Left lobe of liver (tissue), 2 donors: ENCODE measurements around the gene DDX60. TPM values are rescaled to one million over a fixed set of nuclear protein-coding genes. Genes with fewer than 3 reads are reported as not detected.
"Not testable (repeated sequence)": the region's sequence is repeated elsewhere in the genome, so short reads cannot be mapped to it uniquely, and the experiment has no call there.

Source experiments
- ATAC-seq: fragments of 200-7000 bp; cut with Tn5 transposase; one replicate; pipeline ENCODE4 v1.9.1; 2020; ENCODE audit warnings: mild to moderate bottlenecking, moderate library complexity
- DNase-seq: peaks from one replicate; pipeline ENCODE4 v3.0.0-alpha.2; 2020; ENCODE audit warnings: low spot score
- total RNA-seq: library from RNA; stranded (reverse); gene quantifications from one replicate; pipeline ENCODE4 v1.2.1, GENCODE V29; 2021
- donor health status: DM: no; HTN: no; CAD: no; lungs with moderate emphysema.
- donor health status: DM: no; HTN: yes; CAD: no.

Gene DDX60
- 4.3 TPM for total RNA-seq

DNA sequence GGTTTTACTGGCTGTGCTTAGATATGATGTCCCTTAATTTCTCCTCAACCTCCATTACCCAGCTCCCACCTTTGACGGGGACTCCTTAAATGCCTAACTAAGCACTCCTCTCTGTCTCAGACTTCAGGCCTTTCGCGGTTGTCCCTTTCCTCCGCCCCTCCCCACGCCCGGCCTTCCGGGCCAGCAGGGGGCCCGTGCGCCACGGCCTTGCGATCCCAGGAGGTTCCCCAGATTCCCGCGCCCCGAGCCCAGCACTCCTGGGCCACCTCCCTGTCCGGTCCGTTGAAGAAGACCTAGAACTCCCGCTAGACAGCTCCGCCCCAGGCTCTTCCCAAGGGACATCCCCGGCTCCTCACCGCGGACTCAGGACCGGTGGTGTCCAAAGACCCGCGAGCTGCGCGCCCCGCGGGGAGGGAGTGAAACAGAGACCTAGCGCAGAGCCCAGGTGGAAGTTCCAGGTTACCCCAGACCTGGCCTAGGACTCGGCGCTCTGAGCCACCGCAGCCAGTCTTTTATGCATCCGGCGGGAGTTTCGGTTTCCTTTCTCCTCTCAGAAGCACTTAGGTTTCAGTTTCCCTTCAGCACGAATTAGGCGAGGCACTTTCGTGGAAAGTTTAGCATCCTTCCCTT, at the start of gene DDX60:
Gene DDX60, minus strand, starts transcription at position 487 of the 630 bp plus-strand sequence. CDS start 7,493 bp downstream, outside the sequence.
- DNase-seq (peak; percentile 86), ATAC-seq (peak; percentile 96)

DNA sequence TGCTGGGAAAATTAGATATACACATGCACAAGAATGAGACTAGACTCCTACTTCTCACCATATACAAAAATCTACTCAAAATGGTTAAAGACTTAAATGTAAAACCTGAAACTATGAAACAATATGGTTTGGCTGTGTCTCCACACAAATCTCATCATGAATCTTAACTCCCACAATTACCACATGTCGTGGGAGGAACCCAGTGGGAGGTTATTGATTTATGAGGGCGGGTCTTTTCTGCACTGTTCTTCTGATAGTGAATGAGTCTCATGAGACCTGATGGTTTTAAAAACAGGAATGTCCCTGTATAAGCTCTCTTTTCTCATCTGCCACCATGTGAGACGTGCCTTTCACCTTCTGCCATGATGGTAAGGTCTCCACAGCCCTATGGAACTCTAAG, 48.5 kb upstream of the DDX60 start:
- no peak for ATAC-seq
- no peak for DNase-seq

DNA sequence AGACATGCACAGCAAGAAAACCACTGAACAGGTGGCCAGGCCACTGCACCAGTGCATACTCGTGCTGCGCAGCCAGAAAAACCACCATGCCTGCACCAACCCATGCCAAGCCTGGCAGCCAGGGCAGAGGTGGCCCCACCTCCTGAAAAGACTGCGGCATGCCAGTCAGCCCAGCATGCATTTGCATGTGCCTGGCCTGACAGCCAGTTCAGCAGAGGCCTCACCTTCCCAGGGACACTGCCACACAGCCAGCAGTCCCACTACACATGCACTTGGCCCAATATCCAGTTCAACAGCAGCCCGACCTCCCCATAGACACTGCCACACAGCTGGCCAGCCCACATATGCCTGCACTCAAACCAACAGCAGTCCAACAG, 43.5 kb upstream of the DDX60 start:
- DNase-seq (no peak), ATAC-seq (no peak)

- DNase-seq: no peak
- no peak for ATAC-seq
Measured at GRCh38 chr4:168361365-168362024, 42.9 kb upstream of the DDX60 start.

DNA sequence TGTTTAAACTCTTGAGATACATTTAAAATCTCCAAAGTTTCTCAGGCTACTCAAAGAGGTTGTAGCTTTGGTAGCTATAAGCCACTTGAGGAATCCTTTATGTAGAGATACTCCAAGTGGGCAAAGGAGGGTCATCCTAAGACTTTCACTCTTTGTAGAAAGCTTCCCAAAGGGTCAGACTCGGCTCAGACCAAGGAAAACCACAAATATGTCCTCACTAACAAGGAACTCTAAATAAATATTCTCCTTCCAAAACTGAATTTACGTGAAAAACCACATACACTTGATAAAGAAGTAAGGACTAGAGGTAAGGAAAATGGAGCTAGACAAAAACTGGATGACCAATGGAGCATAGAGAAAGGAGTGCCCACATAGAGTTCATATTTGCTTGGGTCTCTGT, 41.7 kb upstream of the DDX60 start:
- ATAC-seq (no peak), DNase-seq (no peak)

DNA sequence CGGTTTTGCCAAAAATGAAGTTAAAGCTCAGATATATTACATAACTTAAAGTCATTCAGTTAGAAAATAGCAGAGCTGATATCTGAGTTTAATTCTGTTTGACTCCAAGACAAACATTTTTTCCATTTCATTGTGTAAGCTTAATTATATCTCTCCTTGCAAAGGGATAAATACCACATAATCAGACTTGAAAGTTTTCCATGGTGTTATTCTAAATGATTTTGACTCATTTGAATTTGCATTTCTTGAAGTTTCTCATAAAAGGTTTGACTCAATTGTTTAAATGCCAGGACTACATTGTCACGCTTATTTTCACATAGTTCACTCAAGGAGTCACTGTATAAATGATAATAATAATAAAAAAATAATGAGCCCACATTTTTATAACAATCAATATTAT, 39.4 kb upstream of the DDX60 start:
- ATAC-seq: no peak
- no peak for DNase-seq

GRCh38 chr4:168353746-168354145, 35.2 kb upstream of the DDX60 start:
- no peak for ATAC-seq
- no peak for DNase-seq

- DNase-seq: no peak
- no peak for ATAC-seq
Measured at GRCh38 chr4:168337550-168337940, 19.0 kb upstream of the DDX60 start.

DNA sequence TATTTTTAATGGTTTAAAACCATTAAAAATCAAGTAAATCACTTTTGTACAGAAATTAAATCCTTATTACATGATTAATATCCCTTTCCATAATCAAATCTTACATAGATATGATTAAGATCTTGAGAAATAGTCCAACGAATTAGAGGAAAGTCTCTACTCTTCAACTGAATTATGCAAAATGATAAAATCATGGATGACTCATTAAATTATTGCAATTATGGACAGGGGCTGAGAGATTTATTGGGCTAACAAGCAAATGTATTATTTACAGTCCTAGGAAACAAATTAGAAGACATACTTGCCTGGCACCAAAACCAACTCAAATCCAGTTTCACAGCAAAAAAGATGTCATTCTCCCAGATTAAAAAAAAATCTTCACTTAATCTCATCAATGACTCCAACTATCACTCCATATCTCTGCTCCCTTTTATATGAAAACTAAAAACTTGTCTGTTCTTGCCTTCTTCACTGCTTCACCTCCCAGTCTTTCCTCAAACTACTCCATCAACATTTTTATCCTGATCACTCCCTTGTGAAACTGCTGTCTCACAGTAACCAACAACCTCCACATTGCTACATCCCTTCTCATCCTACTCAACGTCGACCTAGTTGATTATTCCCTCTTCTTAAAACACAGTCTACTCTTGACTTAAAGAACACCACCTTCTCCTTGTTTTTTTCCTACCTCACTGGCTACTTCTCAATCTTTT, 18.4 kb upstream of the DDX60 start:
- ATAC-seq: no peak
- no peak for DNase-seq

GRCh38 chr4:168335621-168336020, 17.1 kb upstream of the DDX60 start:
- no peak for ATAC-seq
- DNase-seq: no peak

GRCh38 chr4:168334053-168334452, 15.5 kb upstream of the DDX60 start:
- no peak for DNase-seq
- ATAC-seq: no peak

DNA sequence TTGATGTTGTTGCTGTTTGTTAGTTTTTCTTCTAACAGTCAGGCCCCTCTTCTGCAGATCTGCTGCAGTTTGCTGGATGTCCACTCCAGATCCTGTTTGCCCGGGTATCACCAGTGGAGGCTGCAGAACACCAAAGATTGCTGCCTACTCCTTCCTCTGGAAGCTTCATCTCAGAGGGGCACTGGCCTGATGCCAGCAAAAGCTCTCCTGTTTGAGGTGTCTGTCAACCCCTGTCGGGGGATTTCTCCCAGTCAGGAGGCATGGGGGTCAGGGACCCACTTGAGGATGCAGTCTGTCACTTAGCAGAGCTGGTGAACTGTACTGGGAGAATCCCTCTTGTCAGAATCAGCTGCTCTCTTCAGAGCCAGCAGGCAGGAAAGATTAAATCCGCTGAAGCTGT, 12.0 kb upstream of the DDX60 start:
- ATAC-seq, DNase-seq: not testable (repeated sequence)

DNA sequence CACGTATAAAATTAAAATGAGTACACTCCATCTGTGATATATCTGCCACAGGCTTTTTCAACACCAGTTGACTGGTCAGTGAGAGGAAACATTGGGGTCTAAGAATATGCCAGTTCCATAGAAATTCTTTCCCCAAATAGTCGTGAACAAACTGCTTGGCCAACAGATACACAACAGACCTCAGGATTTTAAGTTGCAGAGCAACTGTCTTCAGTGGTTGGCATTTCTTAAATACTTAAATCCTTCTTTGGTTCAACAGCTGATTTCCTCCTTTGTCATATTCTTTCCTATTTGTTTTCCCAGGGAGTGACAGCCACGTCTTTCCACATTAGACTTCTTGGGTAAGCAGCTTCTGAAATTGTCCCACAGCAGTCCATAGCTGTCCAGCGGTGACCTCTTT, 7.0 kb upstream of the DDX60 start:
- no peak for ATAC-seq
- DNase-seq: no peak

GRCh38 chr4:168321006-168321405, 2.5 kb upstream of the DDX60 start:
- no peak for DNase-seq
- ATAC-seq: no peak

- no peak for ATAC-seq
- no peak for DNase-seq
Measured at GRCh38 chr4:168319486-168320019, 1.0 kb upstream of the DDX60 start.

DNA sequence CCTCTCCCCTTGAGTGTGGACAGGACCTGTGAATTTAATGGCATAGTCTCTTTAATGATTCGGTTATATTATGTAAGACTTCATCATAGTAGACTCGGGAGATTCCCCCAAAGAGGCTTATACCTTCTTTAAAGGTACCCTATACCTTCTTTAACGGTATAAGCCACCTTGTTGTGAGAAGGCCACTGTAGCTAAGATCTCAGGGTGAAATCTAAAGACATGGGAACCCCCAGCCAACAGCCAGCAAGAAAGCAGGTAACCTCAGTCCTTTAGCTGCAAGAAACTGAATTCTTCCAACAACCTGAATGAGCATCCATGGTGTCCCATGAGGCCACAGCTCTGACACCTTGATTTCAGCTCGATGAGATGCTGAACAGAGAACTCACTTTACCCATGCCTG, 931 bp downstream of the DDX60 start:
- ATAC-seq (no peak), DNase-seq (no peak)

DNA sequence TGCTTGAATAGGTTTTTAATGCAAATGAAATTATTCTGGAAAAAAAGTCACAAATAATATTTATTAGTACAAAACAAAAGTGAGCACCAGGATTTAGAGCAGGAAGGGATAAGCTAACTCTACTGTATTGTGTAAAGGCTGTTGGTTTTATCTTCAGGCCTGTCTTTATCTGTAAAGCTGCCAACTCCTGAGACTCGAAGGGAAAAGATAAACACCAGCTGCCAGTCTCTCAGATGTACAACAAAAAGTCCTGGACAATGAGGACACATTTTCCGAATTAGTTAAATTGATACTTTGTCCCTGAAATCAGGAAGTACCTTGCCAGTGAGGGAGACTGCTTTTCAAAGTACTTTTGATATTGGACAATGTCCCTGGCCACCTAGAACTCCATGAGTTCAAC, 8.8 kb downstream of the DDX60 start:
- ATAC-seq (peak; percentile 63), DNase-seq (no peak)

DNA sequence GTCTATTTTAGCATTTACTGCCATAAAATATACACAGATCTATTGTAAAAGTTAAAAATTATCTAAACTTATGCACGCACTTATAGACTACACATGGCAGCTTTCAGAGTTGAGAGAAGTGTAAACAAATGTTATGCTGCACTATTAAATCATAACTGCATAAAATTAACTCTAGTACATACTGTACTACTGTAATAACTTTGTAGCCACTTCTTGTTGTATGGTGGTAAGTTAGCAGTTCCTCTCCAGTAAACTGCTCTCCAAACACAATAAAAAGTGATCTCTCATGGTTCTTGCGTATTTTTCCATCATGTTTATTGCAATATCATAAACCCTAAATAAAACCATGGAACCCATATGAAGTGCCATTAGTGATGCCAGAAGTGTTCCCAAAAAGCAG, 9.6 kb downstream of the DDX60 start:
- DNase-seq (no peak), ATAC-seq (no peak)

DNA sequence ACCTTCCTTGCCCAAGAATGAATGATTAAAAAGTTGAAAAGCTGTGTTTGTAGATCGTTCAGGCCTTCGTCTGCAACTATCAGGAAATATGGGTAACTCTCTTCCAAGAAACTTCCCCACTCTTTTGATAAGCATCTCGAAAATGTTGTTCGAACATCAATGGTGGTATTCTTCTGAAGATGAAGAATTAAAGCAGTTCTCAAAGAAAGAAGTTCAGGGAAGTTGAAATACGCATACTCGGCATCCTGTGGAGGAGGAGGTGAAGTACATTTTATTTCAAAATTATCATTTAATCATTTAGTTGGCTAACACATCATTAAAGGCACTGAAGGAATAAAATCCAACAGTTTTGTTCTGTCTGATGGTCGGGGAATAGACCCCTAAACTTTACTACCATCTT, 12.1 kb downstream of the DDX60 start:
- ATAC-seq (no peak), DNase-seq (no peak)

DNA sequence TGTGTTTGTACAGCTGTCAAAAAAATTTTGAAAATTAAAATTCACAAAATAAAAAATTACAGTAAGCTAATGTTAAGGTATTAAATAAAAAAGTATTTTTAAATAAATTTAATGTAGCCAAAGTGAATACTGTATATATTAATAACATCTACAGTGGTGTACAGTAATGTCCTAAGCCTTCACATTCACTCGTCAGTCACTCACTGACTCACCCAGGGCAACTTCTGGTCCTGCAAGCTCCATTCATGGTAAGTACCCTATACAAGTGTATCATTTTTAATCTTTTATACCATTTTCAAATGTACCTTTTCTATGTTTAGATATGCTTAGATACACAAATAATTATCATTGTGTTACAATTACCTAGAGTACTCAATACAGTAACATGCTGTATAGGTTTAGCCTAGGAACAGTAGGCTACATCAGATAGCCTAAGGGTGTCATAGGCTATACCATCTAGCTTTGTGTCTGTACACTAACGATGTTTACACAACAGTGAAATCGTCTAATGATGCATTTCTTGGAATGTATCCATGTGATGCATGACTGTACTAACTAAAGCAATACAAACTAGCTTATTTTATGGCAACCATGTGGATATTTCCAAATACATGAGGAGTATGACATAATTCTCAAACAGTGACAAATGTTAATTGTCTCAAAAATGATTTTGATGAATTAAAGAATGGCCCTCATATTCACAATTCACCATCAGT, 13.7 kb downstream of the DDX60 start:
- no peak for DNase-seq
- ATAC-seq: no peak

- ATAC-seq, DNase-seq: not testable (repeated sequence)
Measured at GRCh38 chr4:168303430-168303829, 15.1 kb downstream of the DDX60 start.
